HepG2 (cell line): ENCODE data around the gene ZNF77. TPM values are rescaled to one million over a fixed set of nuclear protein-coding genes. Genes with fewer than 3 reads are reported as not detected.

Experiments used
- ARNTL ChIP-seq: sonication (generic); formaldehyde crosslinking; IDR thresholded peaks from 2 replicates; pipeline ENCODE4 v1.4.0; 2020; ENCODE audit warnings: mild to moderate bottlenecking, missing genetic modification reagents
- CBX2 ChIP-seq, 2 experiments: fragments of 200-600 bp in 1 of 2; sonication (generic); formaldehyde crosslinking in 1 of 2; IDR thresholded peaks; 2 replicates each; pipeline versions ENCODE4 v1.7.0 to v1.8.1; 2018 to 2022; ENCODE audit warnings: low read depth in 2 of 2, low read length in 1 of 2, mild to moderate bottlenecking in 1 of 2, missing genetic modification reagents in 1 of 2
- CEBPG ChIP-seq: IDR thresholded peaks from 2 replicates; pipeline ENCODE4 v1.6.1; 2016
- CHCHD3 ChIP-seq: sonication (generic); formaldehyde crosslinking; IDR thresholded peaks from 2 replicates; pipeline ENCODE4 v1.8.0; 2022; ENCODE audit warnings: mild to moderate bottlenecking, missing genetic modification reagents, moderate library complexity
- E2F2 ChIP-seq: sonication (generic); formaldehyde crosslinking; IDR thresholded peaks from 2 replicates; pipeline ENCODE4 v1.4.0; 2020; ENCODE audit warnings: missing genetic modification reagents, borderline replicate concordance
- ESRRA ChIP-seq: sonication (generic); formaldehyde crosslinking; IDR thresholded peaks from 2 replicates; pipeline ENCODE4 v1.5.1; 2020; ENCODE audit warnings: mild to moderate bottlenecking, low read depth, missing genetic modification reagents
- FIP1L1 ChIP-seq: fragments of 200-400 bp; formaldehyde crosslinking; IDR thresholded peaks from 2 replicates; pipeline ENCODE4 v1.6.1; 2018; ENCODE audit warnings: low read depth, mild to moderate bottlenecking, low read length, moderate library complexity, borderline replicate concordance; ENCODE audit not compliant: insufficient read depth
- KLF15 ChIP-seq: sonication (generic); formaldehyde crosslinking; IDR thresholded peaks from 2 replicates; pipeline ENCODE4 v1.8.1; 2023; ENCODE audit warnings: borderline replicate concordance, mild to moderate bottlenecking, inconsistent platforms, missing genetic modification reagents, mixed read lengths
- MXD3 ChIP-seq: IDR thresholded peaks from 2 replicates; pipeline ENCODE4 v1.6.1; 2016; ENCODE audit warnings: mild to moderate bottlenecking, missing biosample characterization, missing genetic modification reagents
- PLRG1 ChIP-seq: fragments of 450-650 bp; conservative IDR thresholded peaks from 2 replicates; pipeline ENCODE4 v1.6.1; 2016
- PPARG ChIP-seq: conservative IDR thresholded peaks from 2 replicates; pipeline ENCODE4 v1.6.1; 2016; ENCODE audit warnings: missing biosample characterization, missing genetic modification reagents
- RARA ChIP-seq: IDR thresholded peaks from 2 replicates; pipeline ENCODE4 v1.6.1; 2016; ENCODE audit warnings: missing genetic modification reagents, missing compliant biosample characterization
- TFE3 ChIP-seq: IDR thresholded peaks from 2 replicates; pipeline ENCODE4 v1.6.1; 2016
- THRA ChIP-seq: sonication (generic); formaldehyde crosslinking; IDR thresholded peaks from 2 replicates; pipeline ENCODE4 v1.4.0; 2020; ENCODE audit warnings: missing genetic modification reagents, borderline replicate concordance
- ZFP37 ChIP-seq: sonication (generic); formaldehyde crosslinking; IDR thresholded peaks from 2 replicates; pipeline ENCODE4 v1.4.0; 2020; ENCODE audit warnings: missing genetic modification reagents, borderline replicate concordance
- ZNF280B ChIP-seq: sonication (generic); formaldehyde crosslinking; IDR thresholded peaks from 2 replicates; pipeline ENCODE4 v1.5.0; 2020; ENCODE audit warnings: missing genetic modification reagents, mild to moderate bottlenecking, borderline replicate concordance
- ZNF598 ChIP-seq: sonication (generic); formaldehyde crosslinking; IDR thresholded peaks from 2 replicates; pipeline ENCODE4 v1.5.1; 2020; ENCODE audit warnings: mild to moderate bottlenecking, missing genetic modification reagents, borderline replicate concordance
- ZNF709 ChIP-seq: sonication (generic); formaldehyde crosslinking; IDR thresholded peaks from 2 replicates; pipeline ENCODE4 v1.5.0; 2020; ENCODE audit warnings: mild to moderate bottlenecking, missing genetic modification reagents
- ZSCAN12 ChIP-seq: sonication (generic); formaldehyde crosslinking; IDR thresholded peaks from 2 replicates; pipeline ENCODE4 v1.9.0; 2021; ENCODE audit warnings: mild to moderate bottlenecking, missing genetic modification reagents
- ZSCAN5A ChIP-seq: sonication (generic); formaldehyde crosslinking; IDR thresholded peaks from 2 replicates; pipeline ENCODE4 v1.8.0; 2022; ENCODE audit warnings: mild to moderate bottlenecking, missing genetic modification reagents, borderline replicate concordance
- polyA plus RNA-seq, 8 experiments: library from polyadenylated mRNA; depleted of rRNA in 3 of 8; stranded (reverse) in 7 of 8; unstranded in 1 of 8; fragments of >200 nt; fragmentation: Illumina TruSeq in 4 of 8; extraction: Trizol in 4 of 8; gene quantifications; 2 replicates each; pipeline versions ENCODE4 v1.2.1 to v1.2.3, GENCODE V29; 2011 to 2016; ENCODE audit warnings: low read depth in 4 of 8, missing spikeins in 1 of 8, mixed read lengths in 1 of 8; ENCODE audit not compliant: insufficient read depth in 1 of 8
- total RNA-seq, 5 experiments: library from RNA; depleted of rRNA; stranded (reverse); fragments of >200 nt; fragmentation: Illumina TruSeq; extraction: Trizol; gene quantifications; 2 replicates each; pipeline ENCODE4 v1.2.3, GENCODE V29; 2016; ENCODE audit warnings: low read depth in 1 of 5

Gene ZNF77
- total and polyA plus RNA-seq, 2 of the 13 experiments (the other 11 are each of a cell fraction or from before 2014, with no cell fraction given) = 7.1 to 11.5 TPM

- TF ChIP-seq ZNF598 (CRISPR knock-in tag) (0 out of 2 replicates have a peak, but pooled peaks have one; percentile 51), E2F2 (CRISPR knock-in tag) (peak; percentile 60; the same call in 1 of the 2 replicates), PLRG1 (no peak), ESRRA (CRISPR knock-in tag) (peak; percentile 59; the same call in 1 of the 2 replicates), ZSCAN12 (CRISPR knock-in tag) (no peak), RARA (peak; percentile 42), ARNTL (CRISPR knock-in tag) (0 out of 2 replicates have a peak, but pooled peaks have one; percentile 50), CHCHD3 (CRISPR knock-in tag) (no peak), CEBPG (no peak), KLF15 (CRISPR knock-in tag) (peak; percentile 75; the same call in 1 of the 2 replicates), THRA (CRISPR knock-in tag) (no peak), ZSCAN5A (no peak), MXD3 (CRISPR knock-in tag) (no peak; the same call in 1 of the 2 replicates), PPARG (CRISPR knock-in tag) (no peak), ZNF709 (CRISPR knock-in tag) (no peak), CBX2 (IDR thresholded peaks at IDR 0.05; ENCODE audit: low read depth, low read length) (no peak), CBX2 (CRISPR knock-in tag; IDR thresholded peaks at IDR 0.05; ENCODE audit: low read depth) (no peak), TFE3 (CRISPR knock-in tag) (no peak; the same call in 1 of the 2 replicates), FIP1L1 (no peak), ZNF280B (CRISPR knock-in tag) (peak; percentile 72; the same call in 1 of the 2 replicates), ZFP37 (CRISPR knock-in tag) (peak; percentile 73; the same call in 1 of the 2 replicates)
These were observed 5.7 kb upstream of the ZNF77 start (continued) for GRCh38 chr19:2950286-2951124.
